H9 (cell line): Measurements from ENCODE around the gene SWAP70. TPM values are rescaled to one million over a fixed set of nuclear protein-coding genes. Genes with fewer than 3 reads are reported as not detected.

ENCODE experiments used
- DNase-seq: peaks from one replicate; pipeline ENCODE4 v3.0.0-alpha.2; 2017
- H2AFZ ChIP-seq: one replicate; pipeline ENCODE4 v1.6.1; 2013; ENCODE audit warnings: mild to moderate bottlenecking, low read length, control low read depth, moderate library complexity
- H2AK5ac ChIP-seq: 2 replicates; pipeline ENCODE4 v1.6.1; 2013; ENCODE audit warnings: low read length, control low read depth, mixed read lengths; ENCODE audit not compliant: insufficient read length
- H2BK120ac ChIP-seq: one replicate; pipeline ENCODE4 v1.6.1; 2013; ENCODE audit warnings: low read depth, mild to moderate bottlenecking, low read length, control low read depth, inconsistent platforms; ENCODE audit not compliant: poor library complexity, severe bottlenecking
- H2BK12ac ChIP-seq: 2 replicates; pipeline ENCODE4 v1.6.1; 2013; ENCODE audit warnings: low read length, control low read depth, mixed read lengths, low read depth; ENCODE audit not compliant: insufficient read length
- H2BK15ac ChIP-seq: 2 replicates; pipeline ENCODE4 v1.6.1; 2013; ENCODE audit warnings: low read depth, low read length, control low read depth
- H2BK20ac ChIP-seq: one replicate; pipeline ENCODE4 v1.6.1; 2013; ENCODE audit warnings: low read depth, mild to moderate bottlenecking, low read length, control low read depth, inconsistent platforms; ENCODE audit not compliant: poor library complexity, severe bottlenecking
- H2BK5ac ChIP-seq: 2 replicates; pipeline ENCODE4 v1.6.1; 2013; ENCODE audit warnings: low read length, control low read depth, mixed read lengths; ENCODE audit not compliant: insufficient read length
- H3K14ac ChIP-seq: 2 replicates; pipeline ENCODE4 v1.6.1; 2013; ENCODE audit warnings: low read length, control low read depth; ENCODE audit not compliant: insufficient read depth
- H3K18ac ChIP-seq: 2 replicates; pipeline ENCODE4 v1.6.1; 2013; ENCODE audit warnings: low read depth, mild to moderate bottlenecking, mixed read lengths, low read length, control low read depth; ENCODE audit not compliant: insufficient read length
- H3K23ac ChIP-seq: 2 replicates; pipeline ENCODE4 v1.6.1; 2013; ENCODE audit warnings: low read length, control low read depth, mixed read lengths, low read depth; ENCODE audit not compliant: insufficient read length
- H3K23me2 ChIP-seq: 2 replicates; pipeline ENCODE4 v1.6.1; 2013; ENCODE audit warnings: low read depth, mild to moderate bottlenecking, mixed read lengths, low read length, control low read depth; ENCODE audit not compliant: insufficient read length, poor library complexity, severe bottlenecking
- H3K27ac ChIP-seq: 2 replicates; pipeline ENCODE4 v1.5.1; 2013; ENCODE audit warnings: low read length, control low read depth, mixed read lengths, low read depth; ENCODE audit not compliant: insufficient read length
- H3K27me3 ChIP-seq: 2 replicates; pipeline ENCODE4 v1.6.1; 2013; ENCODE audit warnings: low read length, control low read depth, inconsistent platforms; ENCODE audit not compliant: insufficient read depth
- H3K4ac ChIP-seq: 2 replicates; pipeline ENCODE4 v1.6.1; 2013; ENCODE audit warnings: low read depth, mild to moderate bottlenecking, control low read depth, inconsistent platforms, low read length, moderate library complexity
- H3K4me1 ChIP-seq: 2 replicates; pipeline ENCODE4 v1.6.1; 2013; ENCODE audit warnings: low read length, control low read depth, inconsistent platforms; ENCODE audit not compliant: insufficient read depth
- H3K4me2 ChIP-seq: 2 replicates; pipeline ENCODE4 v1.6.1; 2013; ENCODE audit warnings: low read length, control low read depth, mixed read lengths; ENCODE audit not compliant: insufficient read length, insufficient read depth
- H3K56ac ChIP-seq: 2 replicates; pipeline ENCODE4 v1.6.1; 2013; ENCODE audit warnings: low read depth, mild to moderate bottlenecking, mixed read lengths, low read length, control low read depth; ENCODE audit not compliant: insufficient read length
- H3K79me1 ChIP-seq: 2 replicates; pipeline ENCODE4 v1.6.1; 2013; ENCODE audit warnings: low read depth, mild to moderate bottlenecking, moderate library complexity, low read length, control low read depth, inconsistent platforms; ENCODE audit not compliant: insufficient read depth, poor library complexity, severe bottlenecking
- H3K79me2 ChIP-seq: 2 replicates; pipeline ENCODE4 v1.6.1; 2013; ENCODE audit warnings: low read length, control low read depth, inconsistent platforms; ENCODE audit not compliant: insufficient read depth
- H3K9ac ChIP-seq: 2 replicates; pipeline ENCODE4 v1.6.1; 2013; ENCODE audit warnings: low read length, control low read depth, mixed read lengths; ENCODE audit not compliant: insufficient read length; ENCODE audit errors: extremely low read depth
- H3K9me3 ChIP-seq: one replicate; pipeline ENCODE4 v1.6.1; 2013; ENCODE audit warnings: low read depth, low read length, inconsistent platforms; ENCODE audit not compliant: control insufficient read depth
- H3T11ph ChIP-seq: one replicate; pipeline ENCODE4 v1.6.1; 2013; ENCODE audit warnings: mild to moderate bottlenecking, low read length, control low read depth, inconsistent platforms
- H4K20me1 ChIP-seq: one replicate; pipeline ENCODE4 v1.6.1; 2013; ENCODE audit not compliant: control insufficient read depth, insufficient read length, insufficient read depth
- H4K5ac ChIP-seq: 2 replicates; pipeline ENCODE4 v1.6.1; 2013; ENCODE audit warnings: low read depth, mild to moderate bottlenecking, mixed read lengths, low read length, control low read depth; ENCODE audit not compliant: insufficient read length
- H4K8ac ChIP-seq: replicated peaks from 2 replicates; pipeline ENCODE4 v1.6.1; 2013; ENCODE audit warnings: low read length, control low read depth, mixed read lengths, low read depth; ENCODE audit not compliant: insufficient read length
- H4K91ac ChIP-seq: 2 replicates; pipeline ENCODE4 v1.6.1; 2013; ENCODE audit warnings: low read depth, mild to moderate bottlenecking, moderate library complexity, mixed read lengths, low read length, control low read depth; ENCODE audit not compliant: insufficient read length
- H3K27ac Mint-ChIP-seq, 3 experiments: 2 replicates in 2 of 3; 3 replicates in 1 of 3; pipeline ENCODE4 v1.8.0; 2020 to 2021; ENCODE audit warnings: mixed read lengths in 3 of 3, mild to moderate bottlenecking in 1 of 3, moderate library complexity in 1 of 3
- H3K27me3 Mint-ChIP-seq: 2 replicates; pipeline ENCODE4 v1.8.0; 2021; ENCODE audit warnings: low read depth, mild to moderate bottlenecking, moderate library complexity, mixed read lengths
- H3K36me3 Mint-ChIP-seq, 3 experiments: 2 replicates in 2 of 3; 3 replicates in 1 of 3; pipeline ENCODE4 v1.8.0; 2020 to 2021; ENCODE audit warnings: low read depth in 3 of 3, mixed read lengths in 3 of 3; ENCODE audit not compliant: insufficient read depth in 1 of 3
- H3K4me1 Mint-ChIP-seq, 2 experiments: 2 replicates each; pipeline ENCODE4 v1.8.0; 2020; ENCODE audit warnings: mixed read lengths in 2 of 2
- H3K4me3 Mint-ChIP-seq, 2 experiments: 2 replicates in 1 of 2; 3 replicates in 1 of 2; pipeline ENCODE4 v1.8.0; 2020 to 2021; ENCODE audit warnings: mild to moderate bottlenecking in 2 of 2, mixed read lengths in 2 of 2, moderate library complexity in 1 of 2
- H3K9me3 Mint-ChIP-seq, 2 experiments: 2 replicates in 1 of 2; 3 replicates in 1 of 2; pipeline ENCODE4 v1.8.0; 2020; ENCODE audit warnings: mild to moderate bottlenecking in 2 of 2, mixed read lengths in 2 of 2, moderate library complexity in 1 of 2
- CTCF ChIP-seq: fragments of 200-600 bp; sonication (generic); conservative IDR thresholded peaks from 3 replicates; pipeline ENCODE4 v1.8.0; 2021; ENCODE audit warnings: antibody characterized with exemption, mild to moderate bottlenecking
- WGBS: extraction: QIAGEN DNeasy Blood & Tissue Kit; methylation state at CpG from one replicate; pipeline ENCODE4 v1.1.7; 2013; ENCODE audit warnings: missing lambda C conversion rate, low lambda C conversion rate, mixed read lengths; ENCODE audit not compliant: insufficient read length; ENCODE audit errors: extremely low coverage; 5-methylcytosine and 5-hydroxymethylcytosine counted together
- total RNA-seq: library from RNA; stranded (reverse); gene quantifications from 2 replicates; pipeline ENCODE4 v1.2.1, GENCODE V29; 2021

Gene SWAP70
- total RNA-seq, 1 experiment from 2014 or later: 34.4 TPM

GRCh38 chr11:9645881-9646280, 18.0 kb upstream of the SWAP70 start:
- no peak overlapping the region for H3K27ac Mint-ChIP-seq
- H2BK120ac ChIP-seq: no peak overlapping the region
- no peak overlapping the region for H2BK15ac ChIP-seq
- H3K27me3 Mint-ChIP-seq: no peaks in the 10 kb centered on the region
- no peak overlapping the region for H2BK20ac ChIP-seq
- no peaks in the 10 kb centered on the region for H3K4me1 ChIP-seq
- H2BK12ac ChIP-seq: no peak overlapping the region
- no peaks in the 10 kb centered on the region for H3K27me3 ChIP-seq
- no peak overlapping the region for H3K27ac ChIP-seq
- no peak overlapping the region for H3K4me3 Mint-ChIP-seq
- DNase-seq: no peak
- H3K23me2 ChIP-seq: no peaks in the 10 kb centered on the region
- no peak overlapping the region for H2AK5ac ChIP-seq
- H3K9me3 Mint-ChIP-seq: peaks cover 9 to 10% of the 10 kb centered on the region in 2 experiments; a peak in 4 of 5 replicates
- peaks cover 0 to 9% (median 4%) of the 10 kb centered on the region in 3 experiments; a peak in 3 of 7 replicates for H3K36me3 Mint-ChIP-seq
- H3T11ph ChIP-seq: no peak overlapping the region
- WGBS: no CpG with 5 or more reads among the region's 1 CpG
- no peak overlapping the region for H3K14ac ChIP-seq
- H3K23ac ChIP-seq: no peak overlapping the region
- H3K4me1 Mint-ChIP-seq: peaks cover 11 to 14% of the 10 kb centered on the region in 2 experiments
- H2BK5ac ChIP-seq: no peak overlapping the region
- H4K91ac ChIP-seq: no peak overlapping the region
- no peak overlapping the region for H3K18ac ChIP-seq
- H4K8ac ChIP-seq: no peak overlapping the region
- no peaks in the 10 kb centered on the region for H3K79me1 ChIP-seq
- H2AFZ ChIP-seq: no peak overlapping the region
- H3K4ac ChIP-seq: no peak overlapping the region
- no peaks in the 10 kb centered on the region for H4K20me1 ChIP-seq
- no peaks in the 10 kb centered on the region for H3K9me3 ChIP-seq
- no peak for TF ChIP-seq CTCF
- H3K4me2 ChIP-seq: no peak overlapping the region
- no peak overlapping the region for H3K56ac ChIP-seq
- H4K5ac ChIP-seq: no peak overlapping the region
- no peaks in the 10 kb centered on the region for H3K79me2 ChIP-seq
- H3K9ac ChIP-seq: no peak overlapping the region
